Pulmonary artery endothelial cell (primary cell): ENCODE data around the gene STXBP2. TPM values are rescaled to one million over a fixed set of nuclear protein-coding genes. Genes with fewer than 3 reads are reported as not detected.

ENCODE experiments used
- DNase-seq: peaks from one replicate; pipeline ENCODE4 v3.0.0-alpha.2; 2011; ENCODE audit warnings: low read depth, low spot score
- total RNA-seq: library from RNA; depleted of rRNA; stranded (reverse); fragments of >200 nt; gene quantifications from 2 replicates; pipeline ENCODE4 v1.2.3, GENCODE V29; 2014

The STXBP2 gene
- total RNA-seq, 1 donor from 2014 or later = 29.5 TPM

- DNase-seq = no peak
Observed at GRCh38 chr19:7612282-7613274, 24.3 kb upstream of the STXBP2 start.

GRCh38 chr19:7614859-7615741, 21.8 kb upstream of the STXBP2 start:
- DNase-seq = no peak

- DNase-seq = no peak
Observed at GRCh38 chr19:7617172-7617571, 19.7 kb upstream of the STXBP2 start.

- no peak for DNase-seq
Observed at GRCh38 chr19:7617735-7618134, 19.2 kb upstream of the STXBP2 start.

GRCh38 chr19:7618348-7618747, 18.6 kb upstream of the STXBP2 start:
- DNase-seq = no peak

- DNase-seq = no peak
Observed at GRCh38 chr19:7618771-7619510, 18.0 kb upstream of the STXBP2 start.

GRCh38 chr19:7619671-7620441, 17.1 kb upstream of the STXBP2 start:
- no peak for DNase-seq

- no peak for DNase-seq
Observed at GRCh38 chr19:7620442-7621412, 16.2 kb upstream of the STXBP2 start.

GRCh38 chr19:7622933-7623685, 13.8 kb upstream of the STXBP2 start:
- no peak for DNase-seq

GRCh38 chr19:7623725-7624603, 12.9 kb upstream of the STXBP2 start:
- no peak for DNase-seq

- DNase-seq = no peak
Observed at GRCh38 chr19:7624810-7625209, 12.1 kb upstream of the STXBP2 start.

- DNase-seq = no peak
Observed at GRCh38 chr19:7625763-7626372, 11.0 kb upstream of the STXBP2 start.

- no peak for DNase-seq
Observed at GRCh38 chr19:7627166-7627565, 9.7 kb upstream of the STXBP2 start.

GRCh38 chr19:7628589-7629311, 8.2 kb upstream of the STXBP2 start:
- no peak for DNase-seq

- peak; percentile 96 for DNase-seq
Observed at GRCh38 chr19:7629347-7630054, 7.4 kb upstream of the STXBP2 start, which contains the start of the genes PET100 and XAB2. Gene PET100, plus strand, starts transcription at chr19:7629793. Its CDS starts 41 bp downstream, at chr19:7629834. Gene XAB2, minus strand, starts transcription at chr19:7629545. Its CDS starts 18 bp downstream, at chr19:7629527.

- DNase-seq = no peak
Observed at GRCh38 chr19:7631577-7631976, 5.3 kb upstream of the STXBP2 start.
